Measurements from ENCODE around the gene ARL15.
A peak's percentile ranks its signal among the peaks of the same experiment; 100 is the strongest.

- no peak for TF ChIP-seq POLR2A (IDR thresholded peaks at IDR 0.05; ENCODE audit: low read depth, low read length)
- TF ChIP-seq SPI1 (IDR thresholded peaks at IDR 0.05; ENCODE audit: low read depth, low read length), result 0 out of 2 replicates have a peak, but pooled peaks have one; percentile 8
- no peak for TF ChIP-seq TAF1 (IDR thresholded peaks at IDR 0.05; ENCODE audit: low read depth, low read length)
- TF ChIP-seq PAX5 (IDR thresholded peaks at IDR 0.05; ENCODE audit: insufficient read depth, low read length, severe bottlenecking), result no peak
- no peak for TF ChIP-seq POLR2AphosphoS5 (IDR thresholded peaks at IDR 0.05; ENCODE audit: low read depth, low read length)
These were observed 151.1 kb downstream of the ARL15 start for GRCh38 chr5:54159153-54159892.

All from GM12891 (cell line).